Kidney epithelial cell (primary cell): Measurements from ENCODE around the gene MXD4. TPM values are rescaled to one million over a fixed set of nuclear protein-coding genes. Genes with fewer than 3 reads are reported as not detected.
"Not testable (repeated sequence)": the region's sequence is repeated elsewhere in the genome, so short reads cannot be mapped to it uniquely, and the experiment has no call there.

Source experiments
- DNase-seq: peaks from one replicate; pipeline ENCODE4 v3.0.0-alpha.2; 2010; ENCODE audit warnings: low read depth
- H3K27me3 ChIP-seq: 2 replicates; pipeline ENCODE4 v1.6.0; 2011; ENCODE audit warnings: low read length; ENCODE audit not compliant: control insufficient read depth, insufficient read depth
- H3K36me3 ChIP-seq: 2 replicates; pipeline ENCODE4 v1.5.1; 2011; ENCODE audit warnings: low read length; ENCODE audit not compliant: control insufficient read depth, insufficient read depth
- H3K4me3 ChIP-seq: 2 replicates; pipeline ENCODE4 v1.5.1; 2011; ENCODE audit warnings: low read depth, mild to moderate bottlenecking, control low read depth, low read length
- CTCF ChIP-seq: IDR thresholded peaks from 2 replicates; pipeline ENCODE4 v1.5.1; 2011; ENCODE audit warnings: mild to moderate bottlenecking, moderate library complexity, low read length, control low read depth, inconsistent platforms; ENCODE audit not compliant: insufficient read depth, poor library complexity, severe bottlenecking
- total RNA-seq: library from RNA; depleted of rRNA; stranded (reverse); fragments of >200 nt; gene quantifications from 2 replicates; pipeline ENCODE4 v1.2.3, GENCODE V29; 2015

Gene MXD4
- total RNA-seq, 1 donor from 2014 or later: 31.8 TPM

GRCh38 chr4:2217726-2218125 is 44.2 kb downstream of the MXD4 start:
- DNase-seq: peak; percentile 55
- no peaks in the 10 kb centered on the region for H3K27me3 ChIP-seq

GRCh38 chr4:2212831-2213230 is 49.1 kb downstream of the MXD4 start:
- no peaks in the 10 kb centered on the region for H3K27me3 ChIP-seq
- no peaks in the 10 kb centered on the region for H3K36me3 ChIP-seq
- H3K4me3 ChIP-seq: no peak overlapping the region
- no peak for TF ChIP-seq CTCF
- DNase-seq: no peak

More at GRCh38 chr4:2217726-2218125, 44.2 kb downstream of the MXD4 start:
- no peak for TF ChIP-seq CTCF
- Histone ChIP-seq H3K4me3 (no peak overlapping the region), H3K36me3 (no peaks in the 10 kb centered on the region)

DNA sequence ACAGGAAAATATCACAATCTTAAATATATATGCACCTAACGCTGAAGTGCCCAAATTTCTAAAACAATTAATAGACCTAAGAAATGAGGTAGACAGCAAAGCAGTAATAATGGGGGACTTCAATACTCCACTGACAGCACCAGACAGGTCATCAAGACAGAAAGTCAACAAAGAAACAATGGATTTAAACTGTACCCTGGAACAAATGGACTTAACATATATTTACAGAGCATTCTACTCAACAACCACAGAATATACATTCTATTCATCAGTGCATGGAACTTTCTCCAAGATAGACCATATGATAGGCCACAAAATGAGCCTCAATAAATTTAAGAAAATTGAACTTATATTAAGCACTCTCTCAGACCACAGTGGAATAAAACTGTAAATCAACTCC is 59.1 kb downstream of the MXD4 start:
- not testable (repeated sequence) for DNase-seq, H3K4me3 ChIP-seq, H3K27me3 ChIP-seq, H3K36me3 ChIP-seq

Other genes starting within 250 kb of the MXD4 start
- 9.0 and 9.4 TPM in 2 replicates for gene NAT8L, start 202.8 kb downstream of the MXD4 start, total RNA-seq
- gene HAUS3, start 20.0 kb downstream of the MXD4 start, total RNA-seq: 9.2 and 13.3 TPM in 2 replicates
- 0.07 and 0.38 TPM in 2 replicates for gene POLN, start 20.0 kb downstream of the MXD4 start, total RNA-seq
- gene ZFYVE28, start 156.5 kb upstream of the MXD4 start, total RNA-seq: 2.0 and 5.7 TPM in 2 replicates
- not detected in 2 replicates for gene CFAP99, start 156.8 kb upstream of the MXD4 start, total RNA-seq
- 83.9 and 88.7 TPM in 2 replicates for gene RNF4, start 207.0 kb upstream of the MXD4 start, total RNA-seq